Measurements from ENCODE around the gene CST3. TPM values are rescaled to one million over a fixed set of nuclear protein-coding genes. Genes with fewer than 3 reads are reported as not detected.
A peak's percentile ranks its signal among the peaks of the same experiment; 100 is the strongest.

CST3 gene
- total RNA-seq, 1 donor from 2014 or later: 2,609 TPM

GRCh38 chr20:23640671-23641667 is 3.2 kb upstream of the CST3 start:
- intact Hi-C loops (cut with DNase I): no loop called here
- H3K36me3 ChIP-seq: no peaks in the 10 kb centered on the region
- TF ChIP-seq CTCF (IDR thresholded peaks at IDR 0.05): no peak
- H3K4me1 ChIP-seq: peaks cover 5 to 6% of the 10 kb centered on the region in 2 donors
- H3K27me3 ChIP-seq: no peaks in the 10 kb centered on the region
- no peak overlapping the region for H3K4me3 ChIP-seq
- H3K9me3 ChIP-seq: no peaks in the 10 kb centered on the region
- DNase-seq (ENCODE audit: low spot score in 2 of 2): no peak
- H3K27ac ChIP-seq: no peak overlapping the region

GRCh38 chr20:23640018-23640601 is 2.4 kb upstream of the CST3 start:
- Histone ChIP-seq H3K9me3 (no peaks in the 10 kb centered on the region), H3K36me3 (peaks cover 0 to under 1% of the 10 kb centered on the region in 2 donors), H3K27me3 (no peaks in the 10 kb centered on the region), H3K27ac (no peak overlapping the region), H3K4me3 (no peak overlapping the region), H3K4me1 (peaks cover 9 to 13% of the 10 kb centered on the region in 2 donors)
- intact Hi-C loops (cut with DNase I): no loop called here
- DNase-seq (ENCODE audit: low spot score in 2 of 2): no peak
- no peak for TF ChIP-seq CTCF (IDR thresholded peaks at IDR 0.05)

- no peak for TF ChIP-seq CTCF (IDR thresholded peaks at IDR 0.05)
- Histone ChIP-seq H3K9me3 (no peaks in the 10 kb centered on the region), H3K36me3 (peaks cover 3 to 6% of the 10 kb centered on the region in 2 donors), H3K4me1 (peaks cover 10 to 17% of the 10 kb centered on the region in 2 donors), H3K4me3 (no peak overlapping the region), H3K27me3 (no peaks in the 10 kb centered on the region), H3K27ac (no peak overlapping the region)
- intact Hi-C loops (cut with DNase I): loop anchor here (5.0 to 10.0 kb wide), 4 partner anchors 217 to 1895 kb away; partner anchors contain the start of genes APMAP, GZF1 and NAPB
- no peak for DNase-seq (ENCODE audit: low spot score in 2 of 2)
Observed at GRCh38 chr20:23639490-23639958, 1.8 kb upstream of the CST3 start.

- intact Hi-C loops (cut with DNase I): loop anchor here (5.0 to 10.0 kb wide), 4 partner anchors 216 to 1896 kb away; partner anchors contain the start of genes APMAP, GZF1 and NAPB
- no peaks in the 10 kb centered on the region for H3K9me3 ChIP-seq
- H3K4me3 ChIP-seq: peak overlapping the region in 1 of 2 donors; percentile 89
- DNase-seq (ENCODE audit: low spot score in 2 of 2): no peak
- no peaks in the 10 kb centered on the region for H3K27me3 ChIP-seq
- no peak for TF ChIP-seq CTCF (IDR thresholded peaks at IDR 0.05)
- peaks cover 15 to 18% of the 10 kb centered on the region in 2 donors for H3K36me3 ChIP-seq
- H3K4me1 ChIP-seq: peaks cover 10 to 22% of the 10 kb centered on the region in 2 donors
- H3K27ac ChIP-seq: peak overlapping the region; percentile 91 to 99
Observed at GRCh38 chr20:23638309-23638708, 554 bp upstream of the CST3 start.

GRCh38 chr20:23636908-23637281 is 860 bp downstream of the CST3 start:
- Histone ChIP-seq H3K4me3 (peak overlapping the region; percentile 89 to 94), H3K27me3 (no peaks in the 10 kb centered on the region), H3K27ac (peak overlapping the region; percentile 91 to 99), H3K9me3 (no peaks in the 10 kb centered on the region), H3K36me3 (peaks cover 25 to 32% of the 10 kb centered on the region in 2 donors), H3K4me1 (peaks cover 10 to 22% of the 10 kb centered on the region in 2 donors)
- intact Hi-C loops (cut with DNase I): loop anchor here (1.0 to 10.0 kb wide), 6 partner anchors 14 to 1898 kb away; partner anchors contain the start of genes APMAP, GZF1 and NAPB
- no peak for DNase-seq (ENCODE audit: low spot score in 2 of 2)
- TF ChIP-seq CTCF (IDR thresholded peaks at IDR 0.05): no peak
